AG04450 (cell line): ENCODE data around the gene OR11G2. TPM values are rescaled to one million over a fixed set of nuclear protein-coding genes. Genes with fewer than 3 reads are reported as not detected.

Source experiments
- CTCF ChIA-PET: fragments of 300-600, 350-600 bp; formaldehyde crosslinking; extraction: SDS; loops from one replicate; lab custom pipeline; 2022; ENCODE audit warnings: antibody characterized with exemption, inconsistent platforms; lab: Charles Lee
- POLR2A ChIA-PET: fragments of 350-600 bp; formaldehyde crosslinking; extraction: SDS; loops from one replicate; lab custom pipeline; 2021; ENCODE audit warnings: antibody characterized with exemption, inconsistent platforms; lab: Yijun Ruan, JAX
- DNase-seq: peaks from one replicate; pipeline ENCODE4 v3.0.0-alpha.2; 2011; ENCODE audit warnings: low read depth, low spot score
- H3K27ac ChIP-seq: one replicate; pipeline ENCODE4 v1.5.1; 2012; ENCODE audit warnings: low read depth, low read length, control low read depth
- H3K27me3 ChIP-seq: one replicate; pipeline ENCODE4 v1.6.0; 2012; ENCODE audit warnings: low read length; ENCODE audit not compliant: control insufficient read depth, insufficient read depth
- H3K4me3 ChIP-seq: 2 replicates; pipeline ENCODE4 v1.5.1; 2011; ENCODE audit warnings: mild to moderate bottlenecking, low read depth, low read length, control low read depth
- H3K9me3 ChIP-seq: 2 replicates; pipeline ENCODE4 v1.5.1; 2012; ENCODE audit warnings: low read length; ENCODE audit not compliant: control insufficient read depth, insufficient read depth
- CTCF ChIP-seq: IDR thresholded peaks from 2 replicates; pipeline ENCODE4 v1.5.1; 2011; ENCODE audit warnings: low read depth, low read length, control low read depth, inconsistent platforms
- polyA plus RNA-seq: library from polyadenylated mRNA; depleted of rRNA; stranded (reverse); fragments of >200 nt; gene quantifications from 2 replicates; pipeline ENCODE4 v1.2.3, GENCODE V29; 2011

OR11G2 gene
- polyA plus RNA-seq, 1 experiment = not detected

GRCh38 chr14:20176330-20176729, 14.4 kb upstream of the OR11G2 start:
- CTCF ChIA-PET = no interaction called here
- no peak for TF ChIP-seq CTCF
- no peak overlapping the region for H3K4me3 ChIP-seq
- H3K27ac ChIP-seq = no peak overlapping the region
- DNase-seq = no peak
- POLR2A ChIA-PET = no interaction called here
- H3K27me3 ChIP-seq = no peaks in the 10 kb centered on the region
- H3K9me3 ChIP-seq = peaks cover 11% of the 10 kb centered on the region

GRCh38 chr14:20177433-20177974, 13.2 kb upstream of the OR11G2 start:
- TF ChIP-seq CTCF = no peak
- H3K27me3 ChIP-seq = no peaks in the 10 kb centered on the region
- peaks cover 11% of the 10 kb centered on the region for H3K9me3 ChIP-seq
- H3K4me3 ChIP-seq = no peak overlapping the region
- ChIA-PET POLR2A (no interaction called here), CTCF (no interaction called here)
- DNase-seq = no peak
- no peak overlapping the region for H3K27ac ChIP-seq

GRCh38 chr14:20179218-20179617, 11.5 kb upstream of the OR11G2 start:
- ChIA-PET CTCF (no interaction called here), POLR2A (no interaction called here)
- DNase-seq = no peak
- no peak for TF ChIP-seq CTCF
- H3K27me3 ChIP-seq = no peaks in the 10 kb centered on the region
- H3K9me3 ChIP-seq = peaks cover 13% of the 10 kb centered on the region
- H3K27ac ChIP-seq = no peak overlapping the region
- no peak overlapping the region for H3K4me3 ChIP-seq

- DNase-seq = no peak
- H3K27me3 ChIP-seq = no peaks in the 10 kb centered on the region
- no peak overlapping the region for H3K4me3 ChIP-seq
- no peak overlapping the region for H3K27ac ChIP-seq
- POLR2A ChIA-PET = no interaction called here
- CTCF ChIA-PET = no interaction called here
- no peak for TF ChIP-seq CTCF
- H3K9me3 ChIP-seq = peaks cover 16% of the 10 kb centered on the region
Measured at GRCh38 chr14:20179880-20180279, 10.8 kb upstream of the OR11G2 start.

- Histone ChIP-seq H3K4me3 (no peak overlapping the region), H3K27ac (no peak overlapping the region), H3K27me3 (no peaks in the 10 kb centered on the region), H3K9me3 (peaks cover 14% of the 10 kb centered on the region)
- CTCF ChIA-PET = no interaction called here
- POLR2A ChIA-PET = no interaction called here
- DNase-seq = no peak
- TF ChIP-seq CTCF = no peak
Measured at GRCh38 chr14:20180486-20180885, 10.2 kb upstream of the OR11G2 start.
